ENCODE measurements around the gene SOBP. TPM values are rescaled to one million over a fixed set of nuclear protein-coding genes. Genes with fewer than 3 reads are reported as not detected.

The SOBP gene
- total and polyA plus RNA-seq, 2 donors (not counting 3 experiments of a cell fraction or from before 2014, with no cell fraction given): 0.35 to 6.6 TPM

DNA sequence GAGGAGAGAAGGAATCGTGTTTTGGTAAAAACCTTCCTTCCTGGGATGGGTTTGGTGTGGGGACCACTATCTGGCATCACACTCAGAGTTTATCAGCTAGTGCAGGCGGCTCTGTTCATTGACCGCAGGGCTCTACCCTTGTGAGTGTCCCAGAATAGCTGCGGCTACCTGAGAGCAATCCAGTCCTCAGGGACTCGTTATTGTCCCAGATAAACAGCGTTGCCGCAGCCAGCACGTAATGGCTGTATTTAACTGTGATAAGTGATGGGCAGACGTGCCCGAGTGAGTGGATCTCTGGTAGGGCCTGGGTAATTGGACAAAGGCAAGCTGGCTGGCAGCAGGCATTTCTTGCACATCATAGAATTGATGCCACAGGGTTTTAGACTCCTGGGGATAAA lies 163.3 kb downstream of the SOBP start:
- FAIRE-seq: no peak
- Histone ChIP-seq H4K20me1 (replicated peaks; ENCODE audit: control insufficient read depth, extremely low read depth, insufficient read depth, low read length) (no peaks in the 10 kb centered on the region), H3K36me3 (ENCODE audit: control insufficient read depth in 2 of 2, extremely low read depth in 1 of 2, insufficient read depth in 2 of 2, low read length in 2 of 2) (no peaks in the 10 kb centered on the region), H3K4me1 (ENCODE audit: control insufficient read depth, extremely low read depth, insufficient read depth, low read length) (peaks cover 18% of the 10 kb centered on the region), H3K9me3 (replicated peaks; ENCODE audit: control insufficient read depth, insufficient read depth, low read length) (no peaks in the 10 kb centered on the region), H3K27ac (ENCODE audit: insufficient read depth, low read depth, low read length) (no peak overlapping the region), H3K4me2 (ENCODE audit: insufficient read depth, low read length) (no peak overlapping the region), H2AFZ (ENCODE audit: low read depth, low read length) (no peak overlapping the region), H3K79me2 (ENCODE audit: control insufficient read depth, insufficient read depth, low read length) (no peaks in the 10 kb centered on the region), H3K9me1 (replicated peaks; ENCODE audit: control insufficient read depth, extremely low read depth, insufficient read depth, low read length) (no peaks in the 10 kb centered on the region), H3K9ac (replicated peaks; ENCODE audit: extremely low read depth, insufficient read depth, low read length) (no peak overlapping the region), H3K4me3 (replicated peaks in 1 of 3; ENCODE audit: insufficient read depth in 1 of 3, low read depth in 1 of 3, low read length in 3 of 3) (no peak overlapping the region), H3K27me3 (ENCODE audit: control insufficient read depth in 2 of 2, insufficient read depth in 2 of 2, low read length in 2 of 2) (no peaks in the 10 kb centered on the region)
- CTCF ChIA-PET: interaction anchor here (0.6 to 1.2 kb wide), 2 partner anchors 335 to 603 kb away, joined by 3 to 4 read pairs; no protein-coding TSS in a partner anchor
- BruUV-seq (replicated peaks): no TSS peak
- POLR2A ChIA-PET: no interaction called here
- dilution Hi-C loops (cut with MboI; ENCODE audit: extremely low pct_ligation_motif_present, low sequenced_read_pairs): no loop called here
- DNase-seq (ENCODE audit: low read depth, low spot score): no peak
- intact Hi-C loops (cut with micrococcal nuclease): no loop called here
- TF ChIP-seq, protein P1, sequence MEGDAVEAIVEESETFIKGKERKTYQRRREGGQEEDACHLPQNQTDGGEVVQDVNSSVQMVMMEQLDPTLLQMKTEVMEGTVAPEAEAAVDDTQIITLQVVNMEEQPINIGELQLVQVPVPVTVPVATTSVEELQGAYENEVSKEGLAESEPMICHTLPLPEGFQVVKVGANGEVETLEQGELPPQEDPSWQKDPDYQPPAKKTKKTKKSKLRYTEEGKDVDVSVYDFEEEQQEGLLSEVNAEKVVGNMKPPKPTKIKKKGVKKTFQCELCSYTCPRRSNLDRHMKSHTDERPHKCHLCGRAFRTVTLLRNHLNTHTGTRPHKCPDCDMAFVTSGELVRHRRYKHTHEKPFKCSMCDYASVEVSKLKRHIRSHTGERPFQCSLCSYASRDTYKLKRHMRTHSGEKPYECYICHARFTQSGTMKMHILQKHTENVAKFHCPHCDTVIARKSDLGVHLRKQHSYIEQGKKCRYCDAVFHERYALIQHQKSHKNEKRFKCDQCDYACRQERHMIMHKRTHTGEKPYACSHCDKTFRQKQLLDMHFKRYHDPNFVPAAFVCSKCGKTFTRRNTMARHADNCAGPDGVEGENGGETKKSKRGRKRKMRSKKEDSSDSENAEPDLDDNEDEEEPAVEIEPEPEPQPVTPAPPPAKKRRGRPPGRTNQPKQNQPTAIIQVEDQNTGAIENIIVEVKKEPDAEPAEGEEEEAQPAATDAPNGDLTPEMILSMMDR (IDR thresholded peaks at IDR 0.05; ENCODE audit: extremely low read depth in 1 of 2, insufficient read depth in 1 of 2, low read depth in 1 of 2, low read length in 2 of 2): no peak
- TF ChIP-seq, protein P2, sequence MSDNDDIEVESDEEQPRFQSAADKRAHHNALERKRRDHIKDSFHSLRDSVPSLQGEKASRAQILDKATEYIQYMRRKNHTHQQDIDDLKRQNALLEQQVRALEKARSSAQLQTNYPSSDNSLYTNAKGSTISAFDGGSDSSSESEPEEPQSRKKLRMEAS (IDR thresholded peaks at IDR 0.05; ENCODE audit: insufficient read depth, insufficient read length): no peak
- TF ChIP-seq JUN (IDR thresholded peaks at IDR 0.05; ENCODE audit: borderline replicate concordance, insufficient read depth, insufficient read length, low read depth) (no peak), FOS (IDR thresholded peaks at IDR 0.05; ENCODE audit: borderline replicate concordance, insufficient read depth, low read length) (no peak), MYC (IDR thresholded peaks at IDR 0.05; ENCODE audit: low read depth, low read length) (no peak), EZH2 (IDR thresholded peaks at IDR 0.05; ENCODE audit: borderline replicate concordance, low read depth, low read length, severe bottlenecking) (no peak), POLR2AphosphoS5 (IDR thresholded peaks at IDR 0.05; ENCODE audit: insufficient read depth, low read depth, low read length) (no peak), POLR2A (IDR thresholded peaks at IDR 0.05; ENCODE audit: low read depth, low read length) (no peak), GATA2 (IDR thresholded peaks at IDR 0.05; ENCODE audit: insufficient read depth, insufficient read length, low read depth, low read length) (no peak)
